ENCODE results near the gene CRYZL1.
"Not testable (repeated sequence)": the region's sequence is repeated elsewhere in the genome, so short reads cannot be mapped to it uniquely, and the experiment has no call there.

Gene CRYZL1

DNA sequence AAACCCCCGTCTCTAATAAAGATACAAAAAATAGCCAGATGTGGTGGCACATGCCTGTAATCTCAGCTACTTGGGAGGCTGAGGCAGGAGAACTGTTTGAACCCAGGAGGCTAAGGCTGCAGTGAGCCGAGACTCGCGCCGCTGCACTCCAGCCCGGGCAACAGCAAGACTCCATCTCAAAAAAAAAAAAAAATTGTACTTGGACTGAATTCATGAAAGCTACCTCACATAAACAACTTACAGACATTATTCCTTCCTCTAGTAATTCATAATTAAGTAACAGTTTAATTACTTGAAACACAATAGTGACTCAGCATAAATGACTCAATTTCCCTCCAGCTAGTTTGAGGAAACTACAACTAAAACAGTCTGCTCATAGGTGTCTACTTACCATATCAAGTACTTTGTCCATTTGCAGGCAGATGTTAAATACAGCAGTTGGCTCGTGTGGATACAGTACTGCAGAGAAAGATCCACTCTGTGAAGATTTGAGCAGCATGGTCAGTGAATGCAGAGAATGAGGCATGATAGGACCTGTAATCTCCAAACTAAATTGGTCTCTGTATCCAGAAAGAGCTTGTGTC is 62.5 kb downstream of the CRYZL1 start:
- no peak for DNase-seq (ENCODE audit: low read depth)
- H3K4me3 ChIP-seq (ENCODE audit: low read depth, low read length) = no peak overlapping the region
- TF ChIP-seq, protein P1, sequence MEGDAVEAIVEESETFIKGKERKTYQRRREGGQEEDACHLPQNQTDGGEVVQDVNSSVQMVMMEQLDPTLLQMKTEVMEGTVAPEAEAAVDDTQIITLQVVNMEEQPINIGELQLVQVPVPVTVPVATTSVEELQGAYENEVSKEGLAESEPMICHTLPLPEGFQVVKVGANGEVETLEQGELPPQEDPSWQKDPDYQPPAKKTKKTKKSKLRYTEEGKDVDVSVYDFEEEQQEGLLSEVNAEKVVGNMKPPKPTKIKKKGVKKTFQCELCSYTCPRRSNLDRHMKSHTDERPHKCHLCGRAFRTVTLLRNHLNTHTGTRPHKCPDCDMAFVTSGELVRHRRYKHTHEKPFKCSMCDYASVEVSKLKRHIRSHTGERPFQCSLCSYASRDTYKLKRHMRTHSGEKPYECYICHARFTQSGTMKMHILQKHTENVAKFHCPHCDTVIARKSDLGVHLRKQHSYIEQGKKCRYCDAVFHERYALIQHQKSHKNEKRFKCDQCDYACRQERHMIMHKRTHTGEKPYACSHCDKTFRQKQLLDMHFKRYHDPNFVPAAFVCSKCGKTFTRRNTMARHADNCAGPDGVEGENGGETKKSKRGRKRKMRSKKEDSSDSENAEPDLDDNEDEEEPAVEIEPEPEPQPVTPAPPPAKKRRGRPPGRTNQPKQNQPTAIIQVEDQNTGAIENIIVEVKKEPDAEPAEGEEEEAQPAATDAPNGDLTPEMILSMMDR (IDR thresholded peaks at IDR 0.05; ENCODE audit: low read depth, low read length, missing control alignments) = no peak

DNA sequence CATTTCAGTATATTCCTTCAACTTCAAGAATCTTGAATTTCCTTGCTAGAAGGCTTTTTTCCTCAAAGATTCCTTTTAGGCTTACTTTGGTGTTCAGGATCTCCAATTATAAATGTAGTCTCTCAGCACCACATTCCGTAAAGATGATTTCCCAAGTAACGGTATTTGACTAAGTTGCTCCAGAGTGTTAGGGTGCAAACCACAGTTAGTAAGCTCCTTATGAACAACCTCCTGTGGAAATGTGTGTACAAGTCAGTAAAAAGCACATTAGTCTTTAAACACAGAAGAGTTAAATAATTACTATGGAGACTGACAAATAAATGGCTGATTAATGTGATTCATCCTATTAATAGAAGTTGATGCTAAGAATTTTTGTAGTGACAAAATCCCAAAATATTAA is 63.3 kb downstream of the CRYZL1 start:
- TF ChIP-seq, protein P1 (IDR thresholded peaks at IDR 0.05; ENCODE audit: low read depth, low read length, missing control alignments) = no peak
- no peak overlapping the region for H3K4me3 ChIP-seq (ENCODE audit: low read depth, low read length)
- DNase-seq (ENCODE audit: low read depth) = no peak

- DNase-seq (ENCODE audit: low read depth); H3K4me3 ChIP-seq (ENCODE audit: low read depth, low read length): not testable (repeated sequence)
Observed at GRCh38 chr21:33576741-33577141, 64.8 kb downstream of the CRYZL1 start.

GRCh38 chr21:33572350-33572749 is 69.2 kb downstream of the CRYZL1 start:
- no peak overlapping the region for H3K4me3 ChIP-seq (ENCODE audit: low read depth, low read length)
- no peak for DNase-seq (ENCODE audit: low read depth)
- TF ChIP-seq, protein P1 (IDR thresholded peaks at IDR 0.05; ENCODE audit: low read depth, low read length, missing control alignments) = no peak

GRCh38 chr21:33569991-33570390 is 71.5 kb downstream of the CRYZL1 start:
- DNase-seq (ENCODE audit: low read depth) = no peak
- TF ChIP-seq, protein P1 (IDR thresholded peaks at IDR 0.05; ENCODE audit: low read depth, low read length, missing control alignments) = no peak

GRCh38 chr21:33568448-33568847 is 73.1 kb downstream of the CRYZL1 start:
- no peak overlapping the region for H3K4me3 ChIP-seq (ENCODE audit: low read depth, low read length)
- DNase-seq (ENCODE audit: low read depth) = no peak
- TF ChIP-seq, protein P1 (IDR thresholded peaks at IDR 0.05; ENCODE audit: low read depth, low read length, missing control alignments) = no peak

More at GRCh38 chr21:33569991-33570390, 71.5 kb downstream of the CRYZL1 start:
- no peak overlapping the region for H3K4me3 ChIP-seq (ENCODE audit: low read depth, low read length)

GRCh38 chr21:33567914-33568313 is 73.6 kb downstream of the CRYZL1 start:
- TF ChIP-seq, protein P1 (IDR thresholded peaks at IDR 0.05; ENCODE audit: low read depth, low read length, missing control alignments) = no peak
- no peak for DNase-seq (ENCODE audit: low read depth)

More at GRCh38 chr21:33567914-33568313, 73.6 kb downstream of the CRYZL1 start:
- no peak overlapping the region for H3K4me3 ChIP-seq (ENCODE audit: low read depth, low read length)

Data from GM12864 (cell line).